NCI-H524 (cell line): Measurements from ENCODE around the gene TRIP10.

Experiments used
- DNase-seq, 2 experiments: peaks; one replicate each; lab custom pipeline; 2025; lab: John Stamatoyannopoulos, UW

Gene TRIP10

DNA sequence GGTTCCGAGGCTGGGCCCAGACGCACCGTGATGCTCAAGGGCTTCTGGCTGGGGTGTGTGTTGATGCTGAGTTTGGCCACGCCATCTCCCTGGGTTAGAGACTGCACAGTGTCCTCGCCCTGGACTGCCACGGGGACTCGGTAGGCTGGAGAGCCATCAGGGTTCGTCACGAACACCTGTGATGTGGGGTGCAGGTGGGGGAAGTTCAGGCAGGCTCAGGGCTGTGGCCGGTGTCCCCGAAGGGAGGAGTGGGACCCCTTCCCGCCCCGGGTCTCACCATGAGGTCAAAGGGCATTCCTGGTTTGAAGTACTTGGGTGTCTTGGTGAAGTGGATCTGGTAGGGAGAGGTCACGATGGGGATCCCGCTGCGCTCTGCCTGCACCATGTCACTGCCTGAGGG lies 27.2 kb upstream of the TRIP10 start:
- no peak for DNase-seq

GRCh38 chr19:6712692-6713670 lies 26.5 kb upstream of the TRIP10 start:
- no peak for DNase-seq

GRCh38 chr19:6713773-6714692 lies 25.4 kb upstream of the TRIP10 start:
- no peak for DNase-seq

- no peak for DNase-seq
These were observed 24.5 kb upstream of the TRIP10 start for GRCh38 chr19:6714749-6715555.

DNA sequence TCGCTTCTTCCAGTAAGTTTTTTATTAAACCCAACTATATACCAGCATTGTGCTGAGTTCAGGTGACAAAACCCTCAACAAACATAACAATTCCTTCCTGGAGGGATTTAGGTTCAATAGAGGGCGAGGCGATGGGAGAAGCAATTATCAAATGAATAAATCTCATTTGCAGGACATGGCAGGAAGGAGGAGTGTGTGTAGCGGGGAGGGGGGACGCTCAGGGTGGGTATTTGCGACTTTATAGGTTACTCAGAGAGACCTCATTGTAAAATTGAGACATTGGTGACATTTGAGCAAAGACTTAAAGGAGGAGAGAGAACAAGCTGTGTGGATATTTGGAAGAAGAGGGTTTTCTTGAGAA lies 22.9 kb upstream of the TRIP10 start:
- no peak for DNase-seq

DNA sequence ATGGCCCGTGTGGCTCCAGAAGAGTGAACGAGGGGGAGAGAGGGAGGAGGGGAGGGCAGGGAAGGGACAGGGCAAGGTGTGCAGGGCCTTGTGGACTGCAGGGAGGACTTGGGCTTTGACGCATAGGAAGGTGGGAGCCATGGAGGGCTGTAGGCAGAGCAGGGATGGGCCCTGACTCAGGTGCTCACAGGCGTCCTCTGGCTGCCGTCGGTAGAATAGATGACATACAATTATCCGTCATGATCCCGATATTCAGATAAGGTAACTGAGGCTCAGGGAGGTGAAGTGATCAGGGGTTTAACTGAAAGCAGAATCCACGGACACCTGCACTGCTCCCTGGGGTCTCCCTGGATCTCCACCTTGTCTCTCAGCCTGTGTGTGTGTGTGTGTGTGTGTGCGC lies 22.4 kb upstream of the TRIP10 start:
- no peak for DNase-seq

- DNase-seq = no peak
These were observed 22.0 kb upstream of the TRIP10 start for GRCh38 chr19:6717441-6717971.

DNA sequence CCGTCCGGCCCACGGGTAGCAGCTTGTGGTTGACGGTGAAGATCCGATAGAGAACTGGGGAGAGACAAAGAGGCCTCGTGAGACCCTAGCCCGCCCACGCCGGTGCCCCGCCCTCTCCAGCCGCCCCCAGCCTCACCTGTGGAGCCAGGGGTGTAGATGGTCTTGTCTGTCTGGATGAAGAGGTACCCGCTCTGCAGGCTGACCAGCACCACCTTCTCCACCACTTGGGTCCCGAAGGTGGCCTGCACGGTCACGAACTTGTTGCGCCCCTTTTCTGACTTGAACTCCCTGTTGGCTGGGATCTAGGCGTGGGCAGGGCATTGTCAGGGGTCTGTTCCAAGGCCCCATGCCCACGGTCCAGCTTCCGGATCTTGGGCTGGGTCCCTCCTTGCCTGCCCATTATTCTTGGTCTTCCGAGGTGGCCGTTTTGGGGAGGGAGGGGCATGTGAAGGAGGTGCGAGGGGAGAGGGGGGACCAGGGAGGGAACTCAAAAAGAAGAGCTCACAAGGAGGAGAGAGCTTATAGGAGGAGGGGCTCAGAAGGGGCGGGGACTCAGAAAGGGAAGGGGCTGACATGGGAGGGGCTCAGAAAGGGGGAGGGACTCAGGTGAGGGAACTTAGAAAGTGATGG lies 21.3 kb upstream of the TRIP10 start:
- no peak for DNase-seq

DNA sequence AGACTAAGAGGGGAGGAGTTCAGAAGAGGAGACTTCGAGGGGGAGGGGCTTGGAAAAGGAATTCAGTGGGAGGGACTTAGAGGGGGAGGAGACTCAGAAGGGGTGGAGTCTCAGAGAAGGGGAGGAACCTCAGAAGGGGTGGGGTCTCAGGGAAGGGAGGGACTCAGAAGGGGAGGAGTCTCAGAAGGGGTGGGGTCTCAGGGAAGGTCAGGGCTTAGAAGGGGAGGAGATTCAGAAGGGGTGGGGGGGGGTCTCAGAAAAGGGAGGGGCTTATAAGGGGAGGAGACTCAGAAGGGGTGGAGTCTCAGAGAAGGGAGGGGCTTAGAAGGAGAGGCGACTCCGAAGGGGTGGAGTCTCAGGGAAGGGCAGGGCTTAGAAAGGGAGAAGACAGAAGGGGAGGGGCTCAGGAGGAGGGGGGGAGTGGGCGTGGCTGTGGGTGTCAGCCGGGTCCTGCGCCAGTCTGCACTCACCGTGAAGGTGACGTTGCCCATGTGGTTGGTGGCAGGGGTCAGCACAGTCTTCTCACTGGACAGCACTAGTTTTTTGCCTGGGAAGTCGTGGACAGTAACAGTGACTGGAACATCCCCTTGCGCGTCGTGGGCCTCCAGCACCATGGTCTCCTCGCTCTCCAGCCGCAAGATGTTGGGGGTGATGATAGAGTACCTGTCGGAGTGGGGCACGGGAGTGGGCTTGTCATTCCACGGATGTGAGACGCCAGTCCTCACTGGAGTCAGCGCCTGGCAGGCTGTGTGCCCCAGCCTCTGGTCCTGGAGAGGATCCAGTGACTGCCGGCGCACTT lies 20.5 kb upstream of the TRIP10 start:
- no peak for DNase-seq

- DNase-seq = no peak
These were observed 20.0 kb upstream of the TRIP10 start for GRCh38 chr19:6719540-6719861.

DNA sequence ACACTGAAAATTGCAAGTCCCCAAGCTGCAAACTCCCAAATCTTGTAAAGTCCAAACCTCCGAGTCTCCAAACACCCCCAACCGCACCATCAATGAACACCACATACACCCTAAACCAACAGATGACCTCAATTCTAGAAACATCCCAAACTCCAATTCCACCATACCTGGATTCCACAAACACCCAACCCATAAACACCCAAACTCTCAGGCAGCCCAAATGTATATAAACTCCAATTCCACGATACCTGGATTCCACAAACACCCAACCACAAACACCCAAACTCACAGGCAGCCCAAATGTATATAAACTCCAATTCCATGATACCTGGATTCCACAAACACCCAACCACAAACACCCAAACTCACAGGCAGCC lies 19.5 kb upstream of the TRIP10 start:
- no peak for DNase-seq

DNA sequence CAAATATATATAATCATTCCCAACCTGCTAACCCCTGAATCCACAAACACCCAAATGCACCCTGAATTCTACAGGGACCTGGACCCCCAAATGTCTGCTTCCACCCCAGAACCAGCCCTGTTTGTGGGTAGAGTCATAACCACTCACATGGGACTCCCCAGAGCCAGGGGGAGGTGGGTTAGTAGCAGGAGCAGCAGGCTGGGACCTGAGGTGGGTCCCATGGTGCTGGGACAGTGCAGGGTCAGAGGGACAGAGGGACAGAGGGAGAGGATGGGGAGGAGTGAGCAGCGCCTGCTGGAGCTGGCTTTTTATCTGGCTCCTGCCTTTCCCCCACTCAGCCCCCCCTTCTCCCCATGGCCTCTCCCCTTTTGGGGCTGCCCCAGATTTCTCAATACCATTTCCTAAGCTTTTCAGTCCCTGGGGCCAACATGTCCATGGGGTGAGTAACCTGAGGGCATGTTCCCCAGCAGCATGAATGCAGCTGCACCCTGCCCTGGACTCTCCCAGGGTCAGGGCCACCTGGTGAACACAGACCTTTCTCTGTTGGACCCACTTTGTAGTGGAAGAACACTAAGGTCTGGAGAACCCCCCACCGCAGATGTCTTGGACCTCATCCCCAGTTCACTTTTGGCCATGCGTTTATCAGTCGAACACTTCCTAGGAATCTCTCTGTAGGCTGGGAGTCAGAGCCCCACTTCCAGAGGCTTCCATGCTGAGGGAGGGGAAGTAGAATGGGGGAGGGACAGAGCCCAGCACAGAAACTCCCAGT lies 18.9 kb upstream of the TRIP10 start, which contains the start of gene C3:
Gene C3 (minus strand): TSS at position 282 of the 769 bp plus-strand sequence. CDS start 61 bp downstream, at position 221.
- no peak for DNase-seq

DNA sequence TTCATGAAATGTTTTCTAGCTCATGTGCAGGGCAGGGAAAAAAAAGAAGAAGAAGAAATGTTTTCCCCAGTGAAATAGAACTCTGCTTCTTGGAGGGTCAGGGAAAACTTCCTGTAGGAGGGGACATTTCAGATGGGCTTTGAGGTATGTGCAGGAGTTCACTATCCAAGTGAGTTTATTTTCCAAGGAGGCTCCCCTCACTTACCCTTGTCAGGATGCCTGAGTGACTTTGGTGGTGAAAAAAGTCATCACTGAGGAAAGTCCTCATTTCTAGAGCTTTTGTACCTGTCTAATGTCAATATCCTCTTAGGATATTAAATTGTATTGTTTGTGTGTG lies 18.4 kb upstream of the TRIP10 start:
- DNase-seq = no peak

DNA sequence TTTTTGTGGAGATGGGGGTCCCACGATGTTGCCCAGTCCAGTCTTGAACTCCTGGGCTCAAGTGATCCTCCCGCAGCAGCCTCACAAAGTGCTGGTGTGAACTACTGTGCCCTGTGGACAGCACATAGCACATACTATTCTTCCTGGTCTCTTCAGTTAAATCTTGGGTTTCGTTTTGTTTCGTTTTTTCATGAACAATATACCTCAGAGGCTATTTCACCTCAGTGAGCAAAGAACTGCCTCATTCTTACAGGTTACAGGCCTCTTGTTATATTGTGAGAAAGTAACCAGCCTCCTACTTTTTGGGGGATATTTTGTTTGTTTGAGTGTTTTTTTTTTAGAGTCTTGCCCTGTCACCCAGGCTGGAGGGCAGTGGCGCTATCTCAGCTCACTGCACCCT lies 17.7 kb upstream of the TRIP10 start:
- no peak for DNase-seq

DNA sequence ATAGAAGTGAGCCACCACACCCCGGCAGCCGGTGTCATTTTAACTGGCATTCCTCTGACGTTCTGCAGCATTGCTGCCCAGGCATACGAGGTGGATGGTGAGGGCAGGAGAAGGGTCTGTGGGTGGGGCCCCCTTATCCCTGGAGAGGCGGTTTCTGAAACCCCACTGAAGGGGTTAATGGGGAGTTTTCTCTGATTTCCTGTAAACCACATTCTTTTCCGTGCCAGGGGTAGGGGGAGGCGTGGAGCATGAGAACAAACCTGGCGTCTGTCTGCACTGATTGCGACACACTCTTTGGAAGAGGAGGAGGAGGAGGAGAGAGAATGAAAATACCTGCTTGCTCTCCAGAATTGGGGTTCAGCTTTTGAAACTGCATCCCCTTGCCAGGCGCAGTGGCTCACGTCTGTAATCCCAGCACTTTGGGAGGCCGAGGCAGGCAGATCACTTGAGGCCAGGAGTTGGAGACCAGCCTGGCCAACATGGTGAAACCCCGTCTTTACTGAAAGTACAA lies 16.3 kb upstream of the TRIP10 start:
- no peak for DNase-seq

GRCh38 chr19:6723738-6724137 lies 15.7 kb upstream of the TRIP10 start:
- DNase-seq = no peak

DNA sequence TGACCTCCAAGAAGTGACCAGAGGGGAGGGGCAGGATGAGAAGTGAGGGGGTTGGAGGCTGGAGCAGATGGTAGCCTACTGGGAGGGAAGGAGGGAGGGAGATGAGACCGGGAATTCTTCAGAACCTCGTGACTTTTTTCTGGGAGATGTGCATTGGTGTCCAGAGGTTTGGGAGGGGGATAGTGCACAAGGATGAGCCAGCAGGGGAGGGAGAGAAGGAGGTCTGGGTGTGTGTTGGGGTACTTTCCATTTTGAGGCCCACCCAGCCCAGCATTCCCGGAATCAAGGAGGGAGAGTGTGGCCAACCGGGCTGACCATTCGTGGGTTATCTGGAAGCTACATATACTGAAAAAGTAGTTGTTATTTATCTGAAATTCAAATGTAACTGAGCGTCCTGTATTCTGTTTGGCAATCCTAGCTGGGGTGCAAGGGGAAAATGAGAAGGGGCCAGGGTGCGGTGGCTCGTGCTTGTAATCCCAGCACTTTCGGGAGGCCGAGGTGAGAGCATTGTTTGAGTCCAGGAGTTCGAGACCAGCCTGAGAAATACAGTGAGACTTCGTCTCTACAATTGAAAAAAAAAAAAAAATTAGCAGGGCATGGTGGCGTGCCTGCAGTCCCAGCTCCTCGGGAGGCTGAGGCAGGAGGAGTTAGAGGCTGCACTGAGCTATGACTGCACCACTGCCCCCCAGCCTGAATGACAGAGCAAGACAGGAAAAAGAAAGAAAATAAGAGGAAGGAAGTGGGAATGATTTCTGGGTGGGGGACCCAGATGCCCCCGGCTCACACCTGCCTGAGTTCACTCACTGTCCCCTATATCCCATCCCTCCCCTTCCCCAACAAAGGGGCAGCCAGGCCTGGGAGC lies 14.6 kb upstream of the TRIP10 start:
- DNase-seq = no peak

- no peak for DNase-seq
These were observed 13.8 kb upstream of the TRIP10 start for GRCh38 chr19:6725513-6726231.
